ENCODE measurements around the gene HAUS3. TPM values are rescaled to one million over a fixed set of nuclear protein-coding genes. Genes with fewer than 3 reads are reported as not detected.
A peak's percentile ranks its signal among the peaks of the same experiment; 100 is the strongest.
"Not testable (repeated sequence)": the region's sequence is repeated elsewhere in the genome, so short reads cannot be mapped to it uniquely, and the experiment has no call there.

The HAUS3 gene
- total and polyA plus RNA-seq, 5 experiments from 2014 or later: 16.3 to 30.1 (median 22.2) TPM

- POLR2A ChIA-PET: interaction anchor here (0.6 to 0.7 kb wide), 2 partner anchors 78 to 591 kb away, joined by 3 to 5 read pairs; no protein-coding TSS in a partner anchor
- H3K4me3 Mint-ChIP-seq: no peak overlapping the region
- DNase-seq (no peak), ATAC-seq (no peak)
- H3K27ac Mint-ChIP-seq: no peak overlapping the region
- H3K27me3 Mint-ChIP-seq: peaks cover 0 to 1% (median 0%) of the 10 kb centered on the region in 5 donors
- peaks cover 0 to 4% (median 0%) of the 10 kb centered on the region in 3 donors for H3K36me3 Mint-ChIP-seq
- peaks cover 5 to 8% (median 6%) of the 10 kb centered on the region in 4 donors for H3K4me1 Mint-ChIP-seq
- no peaks in the 10 kb centered on the region for H3K9me3 Mint-ChIP-seq
Measured at GRCh38 chr4:2218436-2218835, 23.5 kb downstream of the HAUS3 start.

- Mint-ChIP-seq H3K27ac (no peak overlapping the region), H3K36me3 (peaks cover 0 to under 1% (median 0%) of the 10 kb centered on the region in 3 donors), H3K9me3 (no peaks in the 10 kb centered on the region), H3K27me3 (peaks cover 0 to 1% (median 0%) of the 10 kb centered on the region in 5 donors), H3K4me3 (no peak overlapping the region), H3K4me1 (peaks cover 5 to 8% (median 6%) of the 10 kb centered on the region in 4 donors)
- DNase-seq: no peak
- POLR2A ChIA-PET: interaction anchor here (0.6 kb wide), 1 partner anchor 201 kb away, joined by 3 read pairs; the partner anchor contains the start of gene CFAP99
- no peak for ATAC-seq
Measured at GRCh38 chr4:2217726-2218125, 24.2 kb downstream of the HAUS3 start.

GRCh38 chr4:2212831-2213230 is 29.1 kb downstream of the HAUS3 start:
- Mint-ChIP-seq H3K27ac (peak overlapping the region in 1 of 10 donors; percentile 3), H3K36me3 (no peaks in the 10 kb centered on the region), H3K27me3 (peaks cover 0 to 1% (median 0%) of the 10 kb centered on the region in 5 donors), H3K4me1 (no peaks in the 10 kb centered on the region), H3K9me3 (no peaks in the 10 kb centered on the region), H3K4me3 (no peak overlapping the region)
- DNase-seq (no peak), ATAC-seq (no peak)
- POLR2A ChIA-PET: no interaction called here

DNA sequence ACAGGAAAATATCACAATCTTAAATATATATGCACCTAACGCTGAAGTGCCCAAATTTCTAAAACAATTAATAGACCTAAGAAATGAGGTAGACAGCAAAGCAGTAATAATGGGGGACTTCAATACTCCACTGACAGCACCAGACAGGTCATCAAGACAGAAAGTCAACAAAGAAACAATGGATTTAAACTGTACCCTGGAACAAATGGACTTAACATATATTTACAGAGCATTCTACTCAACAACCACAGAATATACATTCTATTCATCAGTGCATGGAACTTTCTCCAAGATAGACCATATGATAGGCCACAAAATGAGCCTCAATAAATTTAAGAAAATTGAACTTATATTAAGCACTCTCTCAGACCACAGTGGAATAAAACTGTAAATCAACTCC is 39.1 kb downstream of the HAUS3 start:
- H3K4me3 Mint-ChIP-seq, ATAC-seq, H3K27ac Mint-ChIP-seq, DNase-seq, H3K4me1 Mint-ChIP-seq, POLR2A ChIA-PET, H3K27me3 Mint-ChIP-seq, H3K9me3 Mint-ChIP-seq: not testable (repeated sequence)
- H3K36me3 Mint-ChIP-seq: peaks cover 0 to 12% (median 3%) of the 10 kb centered on the region in 3 donors

GRCh38 chr4:2194496-2194895 is 47.4 kb downstream of the HAUS3 start:
- POLR2A ChIA-PET: no interaction called here
- Mint-ChIP-seq H3K4me3 (no peak overlapping the region), H3K9me3 (no peaks in the 10 kb centered on the region), H3K27ac (no peak overlapping the region), H3K27me3 (no peaks in the 10 kb centered on the region), H3K4me1 (no peaks in the 10 kb centered on the region), H3K36me3 (peaks cover 0 to 17% (median 13%) of the 10 kb centered on the region in 3 donors)
- ATAC-seq: no peak
- no peak for DNase-seq

GRCh38 chr4:2193326-2193725 is 48.6 kb downstream of the HAUS3 start:
- Mint-ChIP-seq H3K27me3 (no peaks in the 10 kb centered on the region), H3K27ac (no peak overlapping the region), H3K4me1 (no peaks in the 10 kb centered on the region), H3K36me3 (peaks cover 0 to 13% (median 12%) of the 10 kb centered on the region in 3 donors), H3K4me3 (no peak overlapping the region), H3K9me3 (peaks cover 0 to 2% (median 0%) of the 10 kb centered on the region in 9 donors)
- DNase-seq (no peak), ATAC-seq (no peak)
- POLR2A ChIA-PET: no interaction called here

- POLR2A ChIA-PET: no interaction called here
- Mint-ChIP-seq H3K4me1 (no peaks in the 10 kb centered on the region), H3K27ac (no peak overlapping the region), H3K4me3 (no peak overlapping the region), H3K36me3 (peaks cover 0 to 28% (median 24%) of the 10 kb centered on the region in 3 donors), H3K27me3 (peaks cover 0 to 1% (median 0%) of the 10 kb centered on the region in 5 donors), H3K9me3 (peaks cover 0 to 36% (median 19%) of the 10 kb centered on the region in 9 donors)
- DNase-seq: no peak
- ATAC-seq: no peak
Measured at GRCh38 chr4:2186865-2187172, 55.1 kb downstream of the HAUS3 start.

DNA sequence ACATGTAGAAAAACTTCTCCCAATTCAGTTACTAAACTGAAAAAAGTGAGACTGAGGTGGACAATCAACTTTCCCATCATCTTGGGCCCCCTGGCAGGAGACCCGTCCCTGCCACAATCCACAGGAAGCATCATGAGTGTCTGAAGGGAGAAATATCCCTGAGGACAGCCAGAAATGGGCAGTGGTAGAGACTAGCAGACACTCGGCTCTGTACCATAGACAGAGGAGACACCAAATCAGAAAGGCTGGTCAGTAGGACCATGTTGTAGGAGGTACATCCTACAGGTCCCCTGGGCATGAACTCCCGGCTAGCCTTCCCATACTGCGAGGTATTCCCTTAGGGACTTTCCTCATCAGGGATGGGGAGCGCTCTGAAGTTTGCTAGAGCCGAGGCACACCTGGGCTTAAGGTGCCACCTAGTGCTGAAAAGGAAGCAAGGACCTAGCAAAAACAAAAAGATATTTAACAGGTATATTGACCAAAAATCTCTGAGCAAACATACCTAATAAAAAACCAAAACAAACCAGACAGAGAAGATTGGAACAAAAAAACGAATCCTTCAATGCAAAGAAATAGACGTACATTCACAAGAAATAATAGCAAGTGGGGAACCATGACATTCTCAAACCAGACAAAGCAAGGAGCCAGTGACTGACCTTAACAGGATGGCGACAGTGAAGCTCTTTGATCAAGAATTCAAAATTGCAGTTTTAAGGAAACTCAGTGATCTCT is 55.6 kb downstream of the HAUS3 start:
- Mint-ChIP-seq H3K27me3 (peaks cover 0 to 1% (median 0%) of the 10 kb centered on the region in 5 donors), H3K4me3 (no peak overlapping the region), H3K36me3 (peaks cover 0 to 28% (median 24%) of the 10 kb centered on the region in 3 donors), H3K4me1 (no peaks in the 10 kb centered on the region), H3K27ac (no peak overlapping the region), H3K9me3 (peaks cover 0 to 36% (median 21%) of the 10 kb centered on the region in 9 donors)
- POLR2A ChIA-PET: no interaction called here
- peak in 1 of 10 donors; percentile 11 for DNase-seq
- ATAC-seq: no peak

GRCh38 chr4:2183394-2183793 is 58.5 kb downstream of the HAUS3 start:
- peaks cover 0 to 1% (median 0%) of the 10 kb centered on the region in 5 donors for H3K27me3 Mint-ChIP-seq
- peaks cover 0 to 26% (median 24%) of the 10 kb centered on the region in 3 donors for H3K36me3 Mint-ChIP-seq
- peaks cover 0 to 36% (median 19%) of the 10 kb centered on the region in 9 donors for H3K9me3 Mint-ChIP-seq
- no peak overlapping the region for H3K4me3 Mint-ChIP-seq
- no peaks in the 10 kb centered on the region for H3K4me1 Mint-ChIP-seq
- ATAC-seq: no peak
- no peak overlapping the region for H3K27ac Mint-ChIP-seq
- POLR2A ChIA-PET: no interaction called here
- DNase-seq: no peak

DNA sequence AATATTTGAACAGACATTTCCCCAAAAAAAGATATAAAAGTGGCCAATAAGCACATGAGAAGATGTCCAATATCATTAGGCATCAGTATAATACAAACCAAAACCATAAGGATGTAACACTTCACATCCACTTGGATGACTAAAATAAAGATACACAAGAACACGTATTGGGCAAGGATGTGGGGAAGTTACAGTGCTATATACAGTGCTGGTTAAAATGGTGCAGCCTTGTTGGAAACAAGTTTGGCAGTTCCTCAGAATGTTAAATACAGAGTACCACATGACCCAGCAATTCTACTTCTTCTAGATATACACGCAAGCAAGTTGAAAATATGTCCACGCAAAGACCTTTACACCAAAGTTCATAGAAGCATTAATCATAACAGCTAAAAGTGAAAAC is 58.9 kb downstream of the HAUS3 start:
- POLR2A ChIA-PET: no interaction called here
- no peak overlapping the region for H3K4me3 Mint-ChIP-seq
- DNase-seq: no peak
- peaks cover 0 to 35% (median 19%) of the 10 kb centered on the region in 9 donors for H3K9me3 Mint-ChIP-seq
- peaks cover under 1 to 25% (median 24%) of the 10 kb centered on the region in 3 donors for H3K36me3 Mint-ChIP-seq
- ATAC-seq: no peak
- H3K4me1 Mint-ChIP-seq: peaks cover 0 to 2% (median 0%) of the 10 kb centered on the region in 4 donors
- no peak overlapping the region for H3K27ac Mint-ChIP-seq
- peaks cover 0 to 1% (median 0%) of the 10 kb centered on the region in 5 donors for H3K27me3 Mint-ChIP-seq

- H3K4me3 Mint-ChIP-seq: no peak overlapping the region
- H3K4me1 Mint-ChIP-seq: peaks cover 0 to 2% (median 0%) of the 10 kb centered on the region in 4 donors
- no peak overlapping the region for H3K27ac Mint-ChIP-seq
- DNase-seq (no peak), ATAC-seq (no peak)
- peaks cover 0 to 1% (median 0%) of the 10 kb centered on the region in 5 donors for H3K27me3 Mint-ChIP-seq
- peaks cover 2 to 10% (median 10%) of the 10 kb centered on the region in 3 donors for H3K36me3 Mint-ChIP-seq
- POLR2A ChIA-PET: no interaction called here
- H3K9me3 Mint-ChIP-seq: peaks cover 0 to 12% (median 6%) of the 10 kb centered on the region in 9 donors
Measured at GRCh38 chr4:2180410-2180809, 61.5 kb downstream of the HAUS3 start.

DNA sequence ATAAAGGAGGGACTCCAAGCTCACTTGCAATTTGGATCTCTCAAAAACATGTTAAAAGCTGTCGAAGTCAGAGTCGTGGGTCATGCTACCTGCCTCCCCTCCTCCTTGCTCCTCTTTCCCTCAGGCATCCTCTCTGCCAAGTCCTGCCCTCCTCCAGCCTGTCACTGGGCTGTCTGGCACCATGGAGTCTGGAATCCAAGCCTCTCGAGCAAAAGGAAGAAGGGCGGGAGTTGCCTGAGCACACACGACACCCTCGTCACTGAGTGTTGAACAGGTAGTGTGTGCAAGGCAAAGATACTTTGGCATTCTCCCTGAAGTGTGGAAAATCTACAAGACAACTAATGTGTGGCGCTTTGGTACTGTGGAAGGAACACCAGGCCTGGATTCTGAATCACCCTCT is 62.2 kb downstream of the HAUS3 start:
- Mint-ChIP-seq H3K9me3 (peaks cover 0 to 10% (median 6%) of the 10 kb centered on the region in 9 donors), H3K27ac (no peak overlapping the region), H3K4me1 (peaks cover 0 to 2% (median 0%) of the 10 kb centered on the region in 4 donors), H3K4me3 (no peak overlapping the region), H3K36me3 (peaks cover 2 to 10% (median 6%) of the 10 kb centered on the region in 3 donors), H3K27me3 (peaks cover 0 to 1% (median 0%) of the 10 kb centered on the region in 5 donors)
- POLR2A ChIA-PET: no interaction called here
- ATAC-seq (no peak), DNase-seq (no peak)

DNA sequence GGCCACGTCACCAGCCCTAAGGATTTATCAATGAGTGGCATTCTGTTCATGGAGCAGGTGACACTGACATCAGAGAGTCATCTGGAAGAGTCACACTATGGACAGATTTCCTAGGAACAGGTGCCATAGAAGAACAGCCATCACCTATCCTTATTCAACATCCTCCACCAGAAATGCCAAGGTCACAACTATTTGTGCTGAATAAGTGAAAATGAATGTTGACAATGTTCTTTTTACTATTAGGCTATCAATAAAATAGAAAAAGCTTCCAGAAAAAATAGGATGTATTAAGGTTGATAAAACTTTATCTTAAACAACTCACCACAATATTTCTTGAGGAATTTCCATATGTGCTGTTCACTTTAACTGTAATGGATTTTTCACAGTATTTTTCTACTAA is 62.9 kb downstream of the HAUS3 start:
- Mint-ChIP-seq H3K36me3 (peaks cover 2 to 10% (median 6%) of the 10 kb centered on the region in 3 donors), H3K4me3 (no peak overlapping the region), H3K27me3 (peaks cover 0 to 1% (median 0%) of the 10 kb centered on the region in 5 donors), H3K27ac (no peak overlapping the region), H3K4me1 (peaks cover 0 to 2% (median under 1%) of the 10 kb centered on the region in 4 donors), H3K9me3 (peaks cover 0 to 8% (median 6%) of the 10 kb centered on the region in 9 donors)
- DNase-seq: no peak
- POLR2A ChIA-PET: no interaction called here
- ATAC-seq: no peak
